Uterus (tissue), 2 donors: ENCODE data around the gene CBARP.

Source experiments
- CTCF ChIP-seq, 4 experiments: fragments of 200-600 bp in 2 of 4; fragments of 450-650 bp in 2 of 4; sonication (generic) in 2 of 4; IDR thresholded peaks; one replicate each; pipeline ENCODE4 v1.5.1; 2016 to 2019; ENCODE audit warnings: antibody characterized with exemption in 4 of 4, mild to moderate bottlenecking in 2 of 4, moderate library complexity in 1 of 4
- POLR2A ChIP-seq, 2 donors: fragments of 450-650 bp; IDR thresholded peaks; one replicate each; pipeline ENCODE4 v1.6.1; 2016; ENCODE audit warnings: antibody characterized with exemption in 2 of 2, mild to moderate bottlenecking in 1 of 2, moderate library complexity in 1 of 2

GRCh38 chr19:1261538-1261797 lies 23.7 kb upstream of the CBARP start:
- TF ChIP-seq CTCF (IDR thresholded peaks at IDR 0.05) (no peak), POLR2A (IDR thresholded peaks at IDR 0.05) (no peak)
